ENCODE data around the gene ANKRD55. TPM values are rescaled to one million over a fixed set of nuclear protein-coding genes. Genes with fewer than 3 reads are reported as not detected.

Gene ANKRD55
- total and polyA plus RNA-seq, 2 donors (not counting 3 experiments of a cell fraction or from before 2014, with no cell fraction given), result 1.4 to 2.1 TPM

- H3K27me3 ChIP-seq (ENCODE audit: control insufficient read depth in 2 of 2, insufficient read depth in 2 of 2, low read length in 2 of 2), result no peaks in the 10 kb centered on the region
- no peaks in the 10 kb centered on the region for H3K9me3 ChIP-seq (replicated peaks; ENCODE audit: control insufficient read depth, insufficient read depth, low read length)
- intact Hi-C loops (cut with micrococcal nuclease) (no loop called here), dilution Hi-C loops (cut with MboI; ENCODE audit: extremely low pct_ligation_motif_present, low sequenced_read_pairs) (no loop called here)
- no peaks in the 10 kb centered on the region for H3K9me1 ChIP-seq (replicated peaks; ENCODE audit: control insufficient read depth, extremely low read depth, insufficient read depth, low read length)
- BruUV-seq (replicated peaks), result no TSS peak
- H3K4me3 ChIP-seq (replicated peaks in 1 of 3; ENCODE audit: insufficient read depth in 1 of 3, low read depth in 1 of 3, low read length in 3 of 3), result no peak overlapping the region
- TF ChIP-seq EZH2 (IDR thresholded peaks at IDR 0.05; ENCODE audit: borderline replicate concordance, low read depth, low read length, severe bottlenecking) (no peak), POLR2AphosphoS5 (IDR thresholded peaks at IDR 0.05; ENCODE audit: insufficient read depth, low read depth, low read length) (no peak), FOS (IDR thresholded peaks at IDR 0.05; ENCODE audit: borderline replicate concordance, insufficient read depth, low read length) (no peak), POLR2A (IDR thresholded peaks at IDR 0.05; ENCODE audit: low read depth, low read length) (no peak), MAX (IDR thresholded peaks at IDR 0.05; ENCODE audit: insufficient read depth, insufficient read length) (no peak), CTCF (IDR thresholded peaks at IDR 0.05; ENCODE audit: extremely low read depth in 1 of 2, insufficient read depth in 1 of 2, low read depth in 1 of 2, low read length in 2 of 2) (no peak), JUN (IDR thresholded peaks at IDR 0.05; ENCODE audit: borderline replicate concordance, insufficient read depth, insufficient read length, low read depth) (no peak), MYC (IDR thresholded peaks at IDR 0.05; ENCODE audit: low read depth, low read length) (no peak), GATA2 (IDR thresholded peaks at IDR 0.05; ENCODE audit: insufficient read depth, insufficient read length, low read depth, low read length) (no peak)
- H4K20me1 ChIP-seq (replicated peaks; ENCODE audit: control insufficient read depth, extremely low read depth, insufficient read depth, low read length), result no peaks in the 10 kb centered on the region
- FAIRE-seq, result no peak
- no peak overlapping the region for H3K9ac ChIP-seq (replicated peaks; ENCODE audit: extremely low read depth, insufficient read depth, low read length)
- CTCF ChIA-PET, result interaction anchor here (1.0 kb wide), 1 partner anchor 39 kb away, joined by 3 read pairs; no protein-coding TSS in a partner anchor
- H3K27ac ChIP-seq (ENCODE audit: insufficient read depth, low read depth, low read length), result no peak overlapping the region
- DNase-seq (ENCODE audit: low read depth, low spot score), result no peak
- peaks cover 15% of the 10 kb centered on the region for H3K4me1 ChIP-seq (ENCODE audit: control insufficient read depth, extremely low read depth, insufficient read depth, low read length)
- no peaks in the 10 kb centered on the region for H3K79me2 ChIP-seq (ENCODE audit: control insufficient read depth, insufficient read depth, low read length)
- H2AFZ ChIP-seq (ENCODE audit: low read depth, low read length), result no peak overlapping the region
- POLR2A ChIA-PET, result no interaction called here
- H3K4me2 ChIP-seq (ENCODE audit: insufficient read depth, low read length), result no peak overlapping the region
- no peaks in the 10 kb centered on the region for H3K36me3 ChIP-seq (ENCODE audit: control insufficient read depth in 2 of 2, extremely low read depth in 1 of 2, insufficient read depth in 2 of 2, low read length in 2 of 2)
Observed at GRCh38 chr5:56088967-56089829, 143.9 kb downstream of the ANKRD55 start.

Measured in endothelial cell of umbilical vein (primary cell).